Stimulated activated CD8-positive, alpha-beta memory T cell treated with anti-CD3 and anti-CD28 coated beads, Interleukin-4, amount 100 ng/mL, for 4 hours (primary cell): ENCODE data around the gene ATXN3.
A peak's percentile ranks its signal among the peaks of the same experiment; 100 is the strongest.
"Not testable (repeated sequence)": the region's sequence is repeated elsewhere in the genome, so short reads cannot be mapped to it uniquely, and the experiment has no call there.

Experiments
- DNase-seq, 2 donors: peaks; one replicate each; pipeline ENCODE4 v3.0.0-alpha.2; 2020; ENCODE audit warnings: low read depth in 2 of 2, low spot score in 1 of 2

The ATXN3 gene

GRCh38 chr14:92074555-92074954, 31.8 kb downstream of the ATXN3 start:
- DNase-seq: no peak

- DNase-seq: no peak
Observed at GRCh38 chr14:92058006-92058917, 48.1 kb downstream of the ATXN3 start.

GRCh38 chr14:92049781-92050180, 56.6 kb downstream of the ATXN3 start:
- DNase-seq: no peak

- DNase-seq: not testable (repeated sequence)
Observed at GRCh38 chr14:92049221-92049620, 57.2 kb downstream of the ATXN3 start.

- DNase-seq: not testable (repeated sequence)
Observed at GRCh38 chr14:92045904-92046303, 60.5 kb downstream of the ATXN3 start.

- not testable (repeated sequence) for DNase-seq
Observed at GRCh38 chr14:92041766-92042165, 64.6 kb downstream of the ATXN3 start.

GRCh38 chr14:92041203-92041602, 65.2 kb downstream of the ATXN3 start:
- DNase-seq: no peak

- DNase-seq: no peak
Observed at GRCh38 chr14:92040431-92041051, 65.8 kb downstream of the ATXN3 start.

GRCh38 chr14:92039719-92040430, 66.5 kb downstream of the ATXN3 start, which contains the start of gene TRIP11:
Gene TRIP11, minus strand, starts transcription at chr14:92040059. Its CDS starts 374 bp downstream, at chr14:92039685.
- peak; percentile 85 to 89 for DNase-seq

GRCh38 chr14:92039063-92039718, 67.2 kb downstream of the ATXN3 start:
- DNase-seq: no peak

- DNase-seq: no peak
Observed at GRCh38 chr14:92037989-92038388, 68.4 kb downstream of the ATXN3 start.

GRCh38 chr14:92035890-92036289, 70.5 kb downstream of the ATXN3 start:
- DNase-seq: no peak

- no peak for DNase-seq
Observed at GRCh38 chr14:92033906-92034687, 72.3 kb downstream of the ATXN3 start.

- no peak for DNase-seq
Observed at GRCh38 chr14:92033433-92033832, 72.9 kb downstream of the ATXN3 start.

- DNase-seq: no peak
Observed at GRCh38 chr14:92026548-92027190, 79.7 kb downstream of the ATXN3 start.

- no peak for DNase-seq
Observed at GRCh38 chr14:92022036-92022435, 84.3 kb downstream of the ATXN3 start.

GRCh38 chr14:92021523-92021922, 84.9 kb downstream of the ATXN3 start:
- DNase-seq: no peak

GRCh38 chr14:92014040-92014439, 92.3 kb downstream of the ATXN3 start:
- no peak for DNase-seq

GRCh38 chr14:92012121-92012748, 94.1 kb downstream of the ATXN3 start:
- no peak for DNase-seq
